ENCODE measurements around the gene PPP1R8.

DNA sequence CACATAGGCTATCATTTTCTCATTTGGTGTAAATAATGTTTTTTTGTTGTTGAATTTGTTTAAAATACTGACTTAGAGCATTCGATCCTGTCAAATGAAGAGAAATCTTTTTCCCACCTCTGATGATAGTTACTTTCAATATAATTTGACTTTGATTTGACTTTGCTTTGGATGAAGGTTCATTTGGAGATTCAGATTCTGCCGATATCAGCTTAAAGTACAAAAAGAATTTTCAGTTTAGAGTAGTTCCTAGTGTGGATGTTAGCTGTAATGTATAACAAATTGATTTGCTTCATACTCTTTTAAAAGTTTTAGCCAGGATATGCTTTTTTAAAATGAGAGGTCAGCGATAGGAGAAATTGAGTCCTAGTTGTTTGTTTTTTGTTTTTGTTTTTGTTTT, 47.6 kb upstream of the PPP1R8 start:
- TF ChIP-seq CTCF (conservative IDR thresholded peaks at IDR 0.05; ENCODE audit: low read length) = no peak
- no peak for TF ChIP-seq EZH2phosphoT487 (IDR thresholded peaks at IDR 0.05; ENCODE audit: borderline replicate concordance, low read depth, low read length)
